RPMI8226 (cell line): ENCODE data around the gene SVIP.
A peak's percentile ranks its signal among the peaks of the same experiment; 100 is the strongest.

Experiments
- DNase-seq: peaks from one replicate; pipeline ENCODE4 v3.0.0-alpha.2; 2015

The SVIP gene

DNA sequence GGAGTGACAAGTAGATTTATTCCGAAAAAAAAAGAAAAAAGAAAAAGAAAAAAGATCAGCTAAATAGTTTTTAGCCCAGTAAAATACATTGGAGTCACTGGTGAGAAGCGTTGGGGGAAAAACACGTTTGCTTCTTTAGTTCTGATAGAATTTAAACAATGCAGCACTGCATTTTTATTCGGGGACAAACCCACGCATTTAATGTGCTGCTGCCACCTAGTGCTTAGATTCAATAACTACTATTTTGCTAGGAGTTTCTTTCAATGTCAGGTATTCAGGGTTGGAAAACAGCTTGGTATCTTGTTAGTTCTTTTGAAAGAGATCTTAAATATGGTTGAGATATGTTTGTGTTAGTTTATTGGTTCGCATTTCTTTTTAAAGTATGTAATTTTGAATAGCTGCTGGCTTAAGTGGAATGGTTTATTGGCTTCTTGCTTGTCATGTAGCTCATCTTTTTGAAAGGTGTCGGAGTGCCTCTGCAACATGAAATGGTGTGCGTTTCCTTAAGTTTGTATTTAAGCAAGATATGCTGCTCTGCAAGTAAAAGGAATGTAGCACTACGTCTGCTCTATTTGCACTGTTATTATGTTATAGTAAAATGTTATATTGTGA is 41.9 kb downstream of the SVIP start:
- peak; percentile 53 for DNase-seq

DNA sequence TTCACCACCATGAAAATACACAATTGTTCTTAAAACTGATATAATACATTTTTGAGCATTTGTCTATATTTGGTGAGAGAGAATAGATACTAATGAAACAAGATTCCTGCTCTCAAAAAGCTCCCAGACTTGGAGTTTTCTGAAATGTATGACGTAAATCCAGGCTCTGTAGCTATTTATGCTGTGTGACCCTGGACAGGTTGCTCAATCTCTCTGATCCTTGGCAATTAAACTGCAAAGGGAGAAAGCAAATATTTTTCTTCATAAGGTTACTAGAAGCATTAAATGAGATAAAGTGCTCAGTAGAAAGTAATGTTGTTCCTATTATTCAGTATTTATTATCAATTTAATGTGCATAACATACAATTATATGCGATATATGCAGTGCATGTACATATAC is 42.5 kb downstream of the SVIP start:
- no peak for DNase-seq

DNA sequence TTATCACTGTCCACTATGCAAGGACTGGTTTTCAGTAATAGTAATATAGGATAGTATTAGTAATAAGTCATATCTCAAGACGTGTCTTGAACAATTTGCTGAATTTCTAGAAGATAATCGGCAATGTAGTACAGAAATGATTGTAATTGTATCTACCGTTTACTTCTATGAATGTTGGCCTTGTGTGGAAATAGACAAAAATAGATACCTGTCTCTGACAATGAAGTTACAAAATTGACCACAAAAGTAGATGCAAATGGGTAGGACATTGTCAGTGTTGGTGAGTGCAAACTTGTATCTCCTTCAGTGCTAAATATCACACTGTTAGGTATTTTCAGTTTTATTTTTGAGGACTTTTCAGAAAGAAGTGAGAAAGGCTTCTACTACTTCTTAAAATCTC is 43.1 kb downstream of the SVIP start:
- DNase-seq, result no peak

DNA sequence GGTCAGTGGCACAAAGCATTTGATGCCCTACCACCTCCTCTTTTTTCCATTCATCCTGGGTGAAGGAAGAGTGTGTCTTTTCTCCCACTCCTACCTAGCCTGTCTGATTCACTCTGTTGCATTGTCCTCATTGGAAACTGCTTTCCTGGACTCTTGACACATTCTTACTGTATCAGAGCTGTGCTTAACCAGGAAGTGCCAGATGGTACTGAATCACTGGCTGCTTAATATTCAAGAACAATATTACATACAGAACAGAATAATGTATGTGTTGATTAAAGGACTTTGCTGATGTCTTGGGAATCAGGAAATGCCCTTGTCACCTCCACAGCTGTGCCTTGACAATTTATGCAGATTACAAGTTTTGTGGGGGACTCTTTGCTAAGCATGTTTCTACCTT is 44.4 kb downstream of the SVIP start:
- DNase-seq, result no peak

DNA sequence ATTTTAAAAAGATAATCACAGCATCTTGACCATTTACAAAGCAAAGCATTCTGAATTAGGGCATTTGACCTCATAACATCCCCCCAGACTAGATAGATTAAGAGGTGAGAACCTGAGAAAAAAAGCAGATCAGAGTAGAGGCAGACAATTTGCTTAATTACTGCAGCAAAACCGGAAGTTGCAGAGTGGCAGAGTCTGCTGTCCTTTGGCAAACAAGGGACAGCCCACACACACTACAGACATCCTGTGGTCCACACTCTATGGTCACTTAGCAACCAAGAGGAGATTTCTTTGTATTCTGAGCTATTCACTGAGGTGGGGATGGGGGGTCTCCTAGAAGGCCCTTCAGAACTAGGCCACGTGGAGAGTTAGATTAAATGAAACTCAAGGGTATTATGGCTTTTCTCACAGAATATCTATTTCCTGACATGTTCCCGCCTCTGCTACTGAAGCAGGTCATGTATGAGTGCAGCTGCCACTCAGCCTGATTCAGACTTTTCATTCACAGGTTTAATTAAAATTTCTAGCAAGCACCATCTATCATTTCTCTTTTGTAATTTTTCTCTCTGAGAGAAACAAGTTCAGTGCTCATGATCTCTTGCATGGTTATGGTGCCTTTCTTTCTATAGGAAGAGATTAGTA is 48.5 kb downstream of the SVIP start:
- peak; percentile 10 for DNase-seq

DNA sequence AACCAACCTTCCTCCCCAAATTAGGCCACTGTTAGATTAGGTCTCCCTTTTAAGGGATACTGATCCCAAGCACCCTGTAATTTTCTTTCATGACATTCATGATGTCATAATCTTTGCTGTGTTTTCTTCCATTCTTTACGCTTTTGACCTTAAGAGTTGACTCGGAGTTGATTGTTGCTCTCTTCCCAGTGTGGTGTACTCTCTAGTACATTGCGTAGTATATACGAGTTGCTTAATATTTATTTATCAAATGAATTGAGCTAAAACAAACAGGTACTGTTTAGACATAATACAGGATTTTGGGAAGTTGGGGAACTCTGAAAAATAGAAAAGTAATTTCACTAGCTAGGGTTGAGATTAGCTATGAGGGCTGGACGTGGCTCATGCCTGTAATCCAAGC is 49.8 kb downstream of the SVIP start:
- DNase-seq, result no peak

DNA sequence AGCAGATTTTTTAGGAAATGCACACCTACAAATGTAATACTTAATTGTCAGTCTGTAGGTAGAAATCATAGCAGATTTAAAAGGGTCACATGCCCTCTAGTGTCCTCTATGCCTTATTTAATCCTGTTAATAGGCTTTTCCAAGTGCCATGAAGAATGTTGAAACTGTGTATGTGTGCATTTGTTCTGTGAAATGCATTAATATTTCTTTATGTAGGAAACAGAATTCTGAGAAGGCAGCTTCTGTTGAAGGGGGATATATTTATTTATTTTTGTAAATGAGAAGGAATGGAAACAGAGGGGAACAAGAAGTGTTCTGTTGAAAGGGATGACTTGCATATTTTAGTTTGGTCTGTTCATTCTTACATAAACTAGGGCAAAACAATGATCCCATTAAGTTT is 51.0 kb downstream of the SVIP start:
- DNase-seq, result peak; percentile 15

DNA sequence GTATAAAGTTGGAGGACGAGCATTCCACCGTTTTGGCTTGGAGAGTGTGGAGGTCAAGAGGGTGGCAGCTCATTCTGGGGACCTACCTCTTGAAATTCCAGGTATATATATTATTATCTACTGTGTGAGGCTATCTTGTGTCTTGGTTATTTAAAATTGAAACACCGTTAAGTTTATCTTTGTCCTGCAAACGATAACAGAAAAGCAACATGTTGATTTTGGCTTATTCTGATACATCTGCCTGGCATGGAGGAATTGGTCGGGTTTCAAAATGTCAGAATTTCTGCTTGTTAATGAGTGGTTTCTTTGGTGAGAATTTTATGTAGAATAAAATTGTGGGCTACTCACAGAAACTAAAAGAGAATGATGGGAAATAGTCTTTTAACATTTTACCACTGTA is 54.4 kb downstream of the SVIP start:
- no peak for DNase-seq

DNA sequence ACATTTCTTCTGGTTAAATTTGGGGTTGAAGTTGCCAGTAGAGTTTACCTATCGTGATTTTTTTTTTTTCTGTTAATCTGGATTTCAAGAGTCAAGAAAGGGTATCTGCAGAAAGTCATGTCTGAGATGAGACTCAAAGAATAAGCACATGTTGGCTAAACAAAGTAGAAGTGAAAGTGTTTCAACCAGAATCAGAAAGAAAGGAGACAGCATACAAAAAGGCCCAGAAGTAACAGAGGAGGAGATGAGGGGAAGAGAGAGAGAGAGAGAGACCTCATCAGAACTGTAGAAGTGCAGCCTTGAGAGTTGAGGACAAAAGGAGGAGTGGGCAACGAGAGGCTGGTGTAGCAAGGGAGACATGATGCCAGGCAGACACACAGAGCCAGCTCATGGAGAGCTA is 54.9 kb downstream of the SVIP start:
- DNase-seq, result no peak

DNA sequence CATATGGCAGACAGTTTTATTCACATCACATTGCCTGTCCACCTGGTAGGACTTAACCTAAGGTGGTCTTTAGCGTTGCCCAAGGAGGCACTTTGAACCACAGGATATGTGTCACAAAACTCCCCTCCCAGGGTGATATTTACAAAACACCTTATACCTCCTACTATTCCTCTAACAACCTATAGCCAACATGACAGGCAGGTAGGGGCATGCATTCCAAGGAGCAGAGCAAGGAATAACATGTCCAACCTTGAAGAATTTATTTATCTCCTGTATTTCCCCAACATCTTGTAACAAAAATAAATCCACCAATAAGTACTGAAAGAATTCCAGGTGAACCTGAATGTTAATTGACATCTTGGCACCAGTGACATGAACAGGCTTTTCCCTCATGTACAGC is 60.5 kb downstream of the SVIP start:
- DNase-seq, result no peak
